Muscle of leg (tissue), 11 donors: ENCODE measurements around the gene WNT3A. TPM values are rescaled to one million over a fixed set of nuclear protein-coding genes. Genes with fewer than 3 reads are reported as not detected.

Experiments
- DNase-seq: peaks from one replicate; pipeline ENCODE4 v3.0.0; 2013
- H3K27ac ChIP-seq: one replicate; pipeline ENCODE4 v1.5.1; 2013; ENCODE audit warnings: mild to moderate bottlenecking, low read length, control low read depth
- H3K27me3 ChIP-seq: one replicate; pipeline ENCODE4 v1.6.1; 2013; ENCODE audit warnings: low read length; ENCODE audit not compliant: control insufficient read depth, insufficient read depth
- H3K36me3 ChIP-seq: one replicate; pipeline ENCODE4 v1.6.1; 2013; ENCODE audit warnings: low read length; ENCODE audit not compliant: control insufficient read depth, insufficient read depth
- H3K4me1 ChIP-seq: one replicate; pipeline ENCODE4 v1.6.1; 2013; ENCODE audit warnings: low read length; ENCODE audit not compliant: control insufficient read depth, insufficient read depth
- H3K4me3 ChIP-seq: one replicate; pipeline ENCODE4 v1.5.1; 2013; ENCODE audit warnings: low read length, control low read depth
- H3K9me3 ChIP-seq: replicated peaks from 2 replicates; pipeline ENCODE4 v1.6.1; 2013; ENCODE audit warnings: low read depth, low read length; ENCODE audit not compliant: control insufficient read depth
- WGBS: methylation state at CpG from one replicate; pipeline ENCODE4 v1.1.5; 2013; ENCODE audit warnings: missing lambda C conversion rate; ENCODE audit not compliant: insufficient coverage; 5-methylcytosine and 5-hydroxymethylcytosine counted together
- polyA plus RNA-seq, 8 donors: library from polyadenylated mRNA; unstranded; fragments of 120-200 nt; gene quantifications; one replicate each; pipeline versions ENCODE4 v1.2.1 to v1.2.3, GENCODE V29; 2013; ENCODE audit warnings: inconsistent platforms in 1 of 8, low replicate concordance in 1 of 8; ENCODE audit not compliant: insufficient read length in 8 of 8, insufficient read depth in 1 of 8
- total RNA-seq: library from RNA; stranded (reverse); fragments of 120-200 nt; gene quantifications from one replicate; pipeline ENCODE4 v1.2.4, GENCODE V29; 2013

Gene WNT3A
- total and polyA plus RNA-seq, 9 donors: 0.54 TPM; not detected in 8

GRCh38 chr1:228064296-228064695 is 57.5 kb downstream of the WNT3A start:
- Histone ChIP-seq H3K4me1 (peaks cover 12% of the 10 kb centered on the region), H3K36me3 (no peaks in the 10 kb centered on the region), H3K27ac (no peak overlapping the region), H3K4me3 (no peak overlapping the region), H3K9me3 (no peaks in the 10 kb centered on the region), H3K27me3 (peaks cover 63% of the 10 kb centered on the region)
- WGBS: 7% methylated on average over 2 of the region's 8 CpGs
- DNase-seq: no peak

GRCh38 chr1:228064741-228065542 is 58.1 kb downstream of the WNT3A start:
- H3K27ac ChIP-seq: no peak overlapping the region
- no peak for DNase-seq
- H3K4me3 ChIP-seq: no peak overlapping the region
- peaks cover 10% of the 10 kb centered on the region for H3K4me1 ChIP-seq
- H3K36me3 ChIP-seq: no peaks in the 10 kb centered on the region
- 62% methylated on average over 4 of the region's 15 CpGs for WGBS
- peaks cover 57% of the 10 kb centered on the region for H3K27me3 ChIP-seq
- no peaks in the 10 kb centered on the region for H3K9me3 ChIP-seq

DNA sequence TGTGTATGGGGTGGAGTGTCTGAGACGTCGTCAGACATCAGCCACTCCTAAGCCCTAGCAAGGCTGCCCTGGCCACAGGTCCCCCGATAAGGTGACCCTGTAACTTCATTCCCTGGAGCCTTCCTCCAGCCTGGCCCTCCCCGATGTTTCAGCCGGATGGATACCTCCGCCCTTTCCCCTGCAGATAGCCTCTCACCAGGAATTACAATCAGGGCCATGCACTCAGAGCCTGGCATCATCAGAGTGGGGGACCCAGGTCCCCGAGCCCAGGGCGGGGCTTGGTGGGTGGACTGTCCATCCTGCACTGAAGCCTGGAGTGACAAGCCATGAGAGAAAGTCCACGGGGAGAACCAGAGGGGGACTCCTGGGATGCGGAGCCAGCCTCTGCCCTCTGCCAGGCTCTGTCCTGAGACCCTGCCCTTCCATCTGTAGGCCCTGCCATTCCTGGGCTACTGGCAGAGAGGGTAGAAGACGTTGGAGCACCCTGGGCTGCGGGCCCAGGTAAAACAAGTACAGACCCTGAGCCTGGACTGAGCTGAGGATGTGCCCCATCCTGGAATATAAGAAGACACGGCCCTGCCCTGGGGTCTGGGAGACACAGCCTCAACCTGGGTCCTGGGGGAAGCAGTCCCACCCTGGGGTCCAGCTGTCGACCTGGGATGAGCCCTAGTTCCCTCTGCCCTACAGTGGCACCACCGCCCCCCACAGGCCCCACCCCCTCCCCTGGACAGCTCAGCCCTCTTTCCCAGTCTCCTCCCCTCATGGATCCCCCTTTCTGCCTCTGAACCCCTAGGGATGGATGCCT is 58.9 kb downstream of the WNT3A start:
- Histone ChIP-seq H3K4me3 (no peak overlapping the region), H3K27me3 (peaks cover 51% of the 10 kb centered on the region), H3K27ac (no peak overlapping the region), H3K36me3 (no peaks in the 10 kb centered on the region), H3K4me1 (peaks cover 2% of the 10 kb centered on the region), H3K9me3 (no peaks in the 10 kb centered on the region)
- 68% methylated on average over 10 of the region's 15 CpGs for WGBS
- DNase-seq: no peak

GRCh38 chr1:228066416-228066815 is 59.6 kb downstream of the WNT3A start:
- no peaks in the 10 kb centered on the region for H3K4me1 ChIP-seq
- H3K4me3 ChIP-seq: no peak overlapping the region
- no peaks in the 10 kb centered on the region for H3K36me3 ChIP-seq
- H3K27me3 ChIP-seq: peaks cover 44% of the 10 kb centered on the region
- no peaks in the 10 kb centered on the region for H3K9me3 ChIP-seq
- H3K27ac ChIP-seq: no peak overlapping the region
- DNase-seq: no peak
- WGBS: 23% methylated on average over 4 of the region's 4 CpGs

GRCh38 chr1:228066891-228067654 is 60.3 kb downstream of the WNT3A start:
- H3K4me3 ChIP-seq: no peak overlapping the region
- no peaks in the 10 kb centered on the region for H3K9me3 ChIP-seq
- 36% methylated on average over 8 of the region's 10 CpGs for WGBS
- H3K4me1 ChIP-seq: no peaks in the 10 kb centered on the region
- H3K27ac ChIP-seq: no peak overlapping the region
- H3K36me3 ChIP-seq: no peaks in the 10 kb centered on the region
- peaks cover 38% of the 10 kb centered on the region for H3K27me3 ChIP-seq
- no peak for DNase-seq

DNA sequence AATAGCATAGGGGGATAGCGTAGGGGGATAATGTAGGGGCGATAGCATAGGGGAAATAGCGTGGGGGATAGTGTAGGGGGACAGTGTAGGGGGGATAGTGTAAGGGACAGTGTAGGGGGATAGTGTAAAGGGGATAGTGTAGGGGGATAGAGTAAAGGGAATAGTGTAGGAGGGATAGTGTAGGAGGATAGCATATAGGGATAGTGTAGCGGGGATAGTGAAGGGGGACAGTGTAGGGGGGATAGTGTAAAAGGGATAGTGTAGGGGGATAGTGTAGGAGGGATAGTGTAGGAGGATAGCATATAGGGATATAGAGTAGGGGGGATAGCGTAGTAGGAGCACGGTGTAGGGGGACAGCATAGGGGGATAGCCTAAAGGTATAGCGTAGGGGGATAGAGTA is 61.6 kb downstream of the WNT3A start:
- DNase-seq: no peak
- 71% methylated on average over 7 of the region's 7 CpGs for WGBS
- Histone ChIP-seq H3K4me1 (peaks cover under 1% of the 10 kb centered on the region), H3K36me3 (no peaks in the 10 kb centered on the region), H3K9me3 (no peaks in the 10 kb centered on the region), H3K4me3 (no peak overlapping the region), H3K27me3 (peaks cover 32% of the 10 kb centered on the region), H3K27ac (no peak overlapping the region)

DNA sequence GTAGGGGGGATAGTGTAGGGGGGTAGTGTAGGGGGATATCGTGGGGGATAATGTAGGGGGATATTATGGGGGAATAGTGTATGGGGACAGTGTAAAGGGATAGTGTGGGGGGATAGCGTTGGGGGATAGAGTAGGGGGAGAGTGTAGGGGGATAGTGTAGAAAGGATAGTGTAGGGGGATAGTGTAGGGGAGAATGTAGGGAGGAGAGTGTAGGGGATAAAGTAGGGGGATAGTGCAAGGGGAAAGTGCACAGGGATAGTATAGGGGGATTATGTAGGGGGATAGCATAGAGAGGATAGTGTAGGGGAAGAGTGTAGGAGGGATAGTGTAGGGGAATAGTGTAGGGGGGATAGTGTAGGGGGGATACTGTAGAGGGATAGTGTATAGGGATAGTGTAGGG is 63.4 kb downstream of the WNT3A start:
- Histone ChIP-seq H3K27ac (no peak overlapping the region), H3K9me3 (no peaks in the 10 kb centered on the region), H3K4me3 (no peak overlapping the region), H3K4me1 (peaks cover 10% of the 10 kb centered on the region), H3K36me3 (no peaks in the 10 kb centered on the region), H3K27me3 (peaks cover 32% of the 10 kb centered on the region)
- no peak for DNase-seq
- WGBS: 54% methylated on average over 2 of the region's 2 CpGs

- peaks cover 10% of the 10 kb centered on the region for H3K4me1 ChIP-seq
- H3K36me3 ChIP-seq: no peaks in the 10 kb centered on the region
- no peak overlapping the region for H3K27ac ChIP-seq
- no peak overlapping the region for H3K4me3 ChIP-seq
- no peak for DNase-seq
- no peaks in the 10 kb centered on the region for H3K9me3 ChIP-seq
- peaks cover 28% of the 10 kb centered on the region for H3K27me3 ChIP-seq
- WGBS: 75% methylated on average over 3 of the region's 3 CpGs
Measured at GRCh38 chr1:228070851-228071250, 64.1 kb downstream of the WNT3A start.

GRCh38 chr1:228071839-228072657 is 65.2 kb downstream of the WNT3A start:
- Histone ChIP-seq H3K27me3 (peaks cover 18% of the 10 kb centered on the region), H3K4me3 (no peak overlapping the region), H3K9me3 (no peaks in the 10 kb centered on the region), H3K27ac (no peak overlapping the region), H3K4me1 (peaks cover 10% of the 10 kb centered on the region), H3K36me3 (no peaks in the 10 kb centered on the region)
- DNase-seq: no peak
- WGBS: 69% methylated on average over 6 of the region's 7 CpGs
